WTC11 (cell line): ENCODE data around the gene PTPRK. TPM values are rescaled to one million over a fixed set of nuclear protein-coding genes. Genes with fewer than 3 reads are reported as not detected.

ENCODE experiments used
- ATAC-seq: fragments of 200-7000 bp; cut with Tn5 transposase; 2 replicates; pipeline ENCODE4 v1.10.0; 2021; ENCODE audit warnings: mild to moderate bottlenecking, moderate library complexity
- CTCF ChIA-PET: fragments of 300-600 bp; sonication (Branson Sonifier 250); formaldehyde crosslinking; loops from one replicate; lab custom pipeline; 2021; ENCODE audit warnings: antibody characterized with exemption; lab: Charles Lee
- POLR2A ChIA-PET: fragments of 350-600 bp; sonication (Branson Sonifier 250); formaldehyde crosslinking; loops from one replicate; lab custom pipeline; 2021; ENCODE audit warnings: antibody characterized with exemption; lab: Charles Lee
- DNase-seq: peaks from one replicate; pipeline ENCODE4 v3.0.0; 2021; ENCODE audit warnings: low spot score
- H3K27ac Mint-ChIP-seq: 2 replicates; pipeline ENCODE4 v1.8.0; 2021; ENCODE audit warnings: mixed read lengths
- H3K27me3 Mint-ChIP-seq: 2 replicates; pipeline ENCODE4 v1.8.0; 2021; ENCODE audit warnings: low read depth, mild to moderate bottlenecking, moderate library complexity, mixed read lengths
- H3K36me3 Mint-ChIP-seq: 2 replicates; pipeline ENCODE4 v1.8.0; 2021; ENCODE audit warnings: mixed read lengths
- H3K4me1 Mint-ChIP-seq: 2 replicates; pipeline ENCODE4 v1.8.0; 2022; ENCODE audit warnings: mixed read lengths
- H3K4me3 Mint-ChIP-seq: 2 replicates; pipeline ENCODE4 v1.8.0; 2021; ENCODE audit warnings: mild to moderate bottlenecking, moderate library complexity, mixed read lengths
- H3K9me3 Mint-ChIP-seq: 2 replicates; pipeline ENCODE4 v1.8.0; 2021; ENCODE audit warnings: mixed read lengths
- CREM ChIP-seq: sonication (generic); formaldehyde crosslinking; IDR thresholded peaks from 2 replicates; pipeline ENCODE4 v1.8.1; 2022; ENCODE audit warnings: mild to moderate bottlenecking, missing genetic modification reagents, moderate library complexity
- E2F5 ChIP-seq: sonication (generic); formaldehyde crosslinking; IDR thresholded peaks from 2 replicates; pipeline ENCODE4 v1.8.1; 2022; ENCODE audit warnings: mild to moderate bottlenecking, moderate library complexity, missing genetic modification reagents
- ETV6 ChIP-seq: sonication (generic); formaldehyde crosslinking; IDR thresholded peaks from 2 replicates; pipeline ENCODE4 v1.8.1; 2022; ENCODE audit warnings: mild to moderate bottlenecking, missing genetic modification reagents
- FOXJ3 ChIP-seq: sonication (generic); formaldehyde crosslinking; IDR thresholded peaks from 2 replicates; pipeline ENCODE4 v1.9.0; 2021; ENCODE audit warnings: missing genetic modification reagents, mild to moderate bottlenecking, borderline replicate concordance
- FOXP1 ChIP-seq: sonication (generic); formaldehyde crosslinking; IDR thresholded peaks from 2 replicates; pipeline ENCODE4 v1.8.0; 2022; ENCODE audit warnings: missing genetic modification reagents, mild to moderate bottlenecking, moderate library complexity, borderline replicate concordance
- GABPB1 ChIP-seq: sonication (generic); formaldehyde crosslinking; IDR thresholded peaks from 2 replicates; pipeline ENCODE4 v1.8.1; 2023; ENCODE audit warnings: mild to moderate bottlenecking, missing genetic modification reagents
- OVOL2 ChIP-seq: fragments of 250-450 bp; sonication (Bioruptor Pico); IDR thresholded peaks from 2 replicates; pipeline ENCODE4 v1.9.0; 2021; ENCODE audit warnings: mild to moderate bottlenecking, borderline replicate concordance
- SMAD3 ChIP-seq: sonication (generic); formaldehyde crosslinking; IDR thresholded peaks from 2 replicates; pipeline ENCODE4 v1.8.0; 2022; ENCODE audit warnings: missing genetic modification reagents, mild to moderate bottlenecking, borderline replicate concordance
- SMAD4 ChIP-seq: sonication (generic); formaldehyde crosslinking; IDR thresholded peaks from 2 replicates; pipeline ENCODE4 v1.8.0; 2022; ENCODE audit warnings: mild to moderate bottlenecking, missing genetic modification reagents
- TEAD1 ChIP-seq: sonication (generic); formaldehyde crosslinking; IDR thresholded peaks from 2 replicates; pipeline ENCODE4 v1.8.0; 2022; ENCODE audit warnings: mild to moderate bottlenecking, missing genetic modification reagents
- ZNF416 ChIP-seq: fragments of 250-450 bp; sonication (Bioruptor Pico); IDR thresholded peaks from 2 replicates; pipeline ENCODE4 v1.9.0; 2021; ENCODE audit warnings: mild to moderate bottlenecking, inconsistent platforms
- total RNA-seq: library from RNA; stranded (reverse); gene quantifications from 3 replicates; pipeline ENCODE4 v1.2.3, GENCODE V29; 2021
- TF ChIP-seq, protein P1 (sequence below): sonication (generic); formaldehyde crosslinking; conservative IDR thresholded peaks from 2 replicates; pipeline ENCODE4 v1.8.1; 2022; ENCODE audit warnings: mild to moderate bottlenecking, missing genetic modification reagents
- TF ChIP-seq, protein P2 (sequence below): sonication (generic); formaldehyde crosslinking; IDR thresholded peaks from 2 replicates; pipeline ENCODE4 v1.8.1; 2022; ENCODE audit warnings: low read depth, mild to moderate bottlenecking, moderate library complexity, missing genetic modification reagents, borderline replicate concordance
- TF ChIP-seq, protein P3 (sequence below): fragments of 250-450 bp; sonication (Bioruptor Pico); IDR thresholded peaks from 2 replicates; pipeline ENCODE4 v1.9.0; 2021; ENCODE audit warnings: mild to moderate bottlenecking
- TF ChIP-seq, protein P4 (sequence below): sonication (generic); formaldehyde crosslinking; IDR thresholded peaks from 2 replicates; pipeline ENCODE4 v1.8.1; 2023; ENCODE audit warnings: mild to moderate bottlenecking, missing genetic modification reagents, moderate library complexity
- TF ChIP-seq, protein P5 (sequence below): fragments of 250-450 bp; sonication (Bioruptor Pico); IDR thresholded peaks from 2 replicates; pipeline ENCODE4 v1.9.0; 2021; ENCODE audit warnings: moderate library complexity, mild to moderate bottlenecking, inconsistent platforms, borderline replicate concordance
- TF ChIP-seq, protein P6 (sequence below): sonication (generic); formaldehyde crosslinking; IDR thresholded peaks from 2 replicates; pipeline ENCODE4 v1.8.1; 2023; ENCODE audit warnings: mild to moderate bottlenecking, missing genetic modification reagents

PTPRK gene
- total RNA-seq, 1 experiment from 2014 or later: 44.8 TPM

DNA sequence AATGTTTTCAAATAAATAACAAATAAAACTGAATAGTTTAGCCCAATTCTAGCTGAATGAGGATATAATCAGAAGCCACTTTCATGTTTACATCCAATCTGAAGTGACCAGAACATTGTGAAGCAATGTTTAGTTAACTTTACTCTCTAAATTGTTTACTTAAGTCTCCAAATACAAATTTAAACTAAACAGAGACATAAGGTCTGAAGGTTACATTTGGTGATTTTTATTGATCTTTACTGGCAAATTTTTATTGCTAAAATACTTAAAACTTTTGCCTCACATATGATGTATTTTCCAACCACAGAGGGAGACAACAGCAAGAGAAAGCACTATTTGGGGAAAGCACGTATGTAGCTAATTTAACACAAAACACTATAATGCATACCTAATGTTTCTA is 512.7 kb downstream of the PTPRK start:
- no peak for ATAC-seq
- POLR2A ChIA-PET: no interaction called here
- H3K36me3 Mint-ChIP-seq: no peaks in the 10 kb centered on the region
- CTCF ChIA-PET: no interaction called here
- no peak overlapping the region for H3K4me3 Mint-ChIP-seq
- H3K9me3 Mint-ChIP-seq: no peaks in the 10 kb centered on the region
- TF ChIP-seq GABPB1 (CRISPR knock-in tag): 0 out of 2 replicates have a peak, but pooled peaks have one; percentile 13
- TF ChIP-seq CREM (CRISPR knock-in tag): no peak
- TF ChIP-seq OVOL2 (CRISPR knock-in tag): no peak
- TF ChIP-seq, all 79 proteins: peak for 1
- Mint-ChIP-seq H3K27me3 (no peaks in the 10 kb centered on the region), H3K4me1 (no peaks in the 10 kb centered on the region), H3K27ac (no peak overlapping the region)
- no peak for DNase-seq

DNA sequence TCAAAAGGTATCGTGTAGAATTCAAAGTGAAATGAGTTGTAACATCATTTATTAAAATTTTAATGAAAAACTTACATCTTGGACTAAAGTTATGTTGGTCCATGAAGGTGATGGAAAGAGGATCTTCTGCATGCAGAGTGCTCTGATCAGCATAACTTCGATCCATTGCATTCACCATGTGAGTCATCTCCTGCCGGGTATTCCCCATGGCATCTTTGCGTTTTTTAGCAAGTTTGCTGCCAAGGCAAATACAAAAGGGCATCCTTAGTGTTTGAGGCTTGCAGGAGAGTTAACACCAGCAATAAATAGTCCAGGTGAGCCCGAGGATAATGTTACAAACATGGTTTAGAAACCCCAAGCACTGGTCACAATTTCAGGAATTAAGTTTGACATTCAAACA is 515.4 kb downstream of the PTPRK start:
- Mint-ChIP-seq H3K36me3 (no peaks in the 10 kb centered on the region), H3K4me1 (peaks cover 7% of the 10 kb centered on the region), H3K27ac (no peak overlapping the region), H3K9me3 (no peaks in the 10 kb centered on the region), H3K4me3 (no peak overlapping the region), H3K27me3 (no peaks in the 10 kb centered on the region)
- DNase-seq (no peak), ATAC-seq (no peak)
- POLR2A ChIA-PET: no interaction called here
- TF ChIP-seq TEAD1 (no peak), OVOL2 (CRISPR knock-in tag) (no peak), ZNF416 (CRISPR knock-in tag) (no peak), FOXP1 (no peak), E2F5 (CRISPR knock-in tag) (no peak), SMAD3 (CRISPR knock-in tag) (no peak), SMAD4 (CRISPR knock-in tag) (no peak), ETV6 (CRISPR knock-in tag) (no peak), FOXJ3 (CRISPR knock-in tag) (no peak)
- TF ChIP-seq, protein P1, sequence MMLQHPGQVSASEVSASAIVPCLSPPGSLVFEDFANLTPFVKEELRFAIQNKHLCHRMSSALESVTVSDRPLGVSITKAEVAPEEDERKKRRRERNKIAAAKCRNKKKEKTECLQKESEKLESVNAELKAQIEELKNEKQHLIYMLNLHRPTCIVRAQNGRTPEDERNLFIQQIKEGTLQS (CRISPR knock-in tag): no peak
- TF ChIP-seq, protein P2, sequence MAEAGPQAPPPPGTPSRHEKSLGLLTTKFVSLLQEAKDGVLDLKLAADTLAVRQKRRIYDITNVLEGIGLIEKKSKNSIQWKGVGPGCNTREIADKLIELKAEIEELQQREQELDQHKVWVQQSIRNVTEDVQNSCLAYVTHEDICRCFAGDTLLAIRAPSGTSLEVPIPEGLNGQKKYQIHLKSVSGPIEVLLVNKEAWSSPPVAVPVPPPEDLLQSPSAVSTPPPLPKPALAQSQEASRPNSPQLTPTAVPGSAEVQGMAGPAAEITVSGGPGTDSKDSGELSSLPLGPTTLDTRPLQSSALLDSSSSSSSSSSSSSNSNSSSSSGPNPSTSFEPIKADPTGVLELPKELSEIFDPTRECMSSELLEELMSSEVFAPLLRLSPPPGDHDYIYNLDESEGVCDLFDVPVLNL (CRISPR knock-in tag): no peak
- TF ChIP-seq, protein P3, sequence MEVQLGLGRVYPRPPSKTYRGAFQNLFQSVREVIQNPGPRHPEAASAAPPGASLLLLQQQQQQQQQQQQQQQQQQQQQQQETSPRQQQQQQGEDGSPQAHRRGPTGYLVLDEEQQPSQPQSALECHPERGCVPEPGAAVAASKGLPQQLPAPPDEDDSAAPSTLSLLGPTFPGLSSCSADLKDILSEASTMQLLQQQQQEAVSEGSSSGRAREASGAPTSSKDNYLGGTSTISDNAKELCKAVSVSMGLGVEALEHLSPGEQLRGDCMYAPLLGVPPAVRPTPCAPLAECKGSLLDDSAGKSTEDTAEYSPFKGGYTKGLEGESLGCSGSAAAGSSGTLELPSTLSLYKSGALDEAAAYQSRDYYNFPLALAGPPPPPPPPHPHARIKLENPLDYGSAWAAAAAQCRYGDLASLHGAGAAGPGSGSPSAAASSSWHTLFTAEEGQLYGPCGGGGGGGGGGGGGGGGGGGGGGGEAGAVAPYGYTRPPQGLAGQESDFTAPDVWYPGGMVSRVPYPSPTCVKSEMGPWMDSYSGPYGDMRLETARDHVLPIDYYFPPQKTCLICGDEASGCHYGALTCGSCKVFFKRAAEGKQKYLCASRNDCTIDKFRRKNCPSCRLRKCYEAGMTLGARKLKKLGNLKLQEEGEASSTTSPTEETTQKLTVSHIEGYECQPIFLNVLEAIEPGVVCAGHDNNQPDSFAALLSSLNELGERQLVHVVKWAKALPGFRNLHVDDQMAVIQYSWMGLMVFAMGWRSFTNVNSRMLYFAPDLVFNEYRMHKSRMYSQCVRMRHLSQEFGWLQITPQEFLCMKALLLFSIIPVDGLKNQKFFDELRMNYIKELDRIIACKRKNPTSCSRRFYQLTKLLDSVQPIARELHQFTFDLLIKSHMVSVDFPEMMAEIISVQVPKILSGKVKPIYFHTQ: no peak
- TF ChIP-seq, protein P4, sequence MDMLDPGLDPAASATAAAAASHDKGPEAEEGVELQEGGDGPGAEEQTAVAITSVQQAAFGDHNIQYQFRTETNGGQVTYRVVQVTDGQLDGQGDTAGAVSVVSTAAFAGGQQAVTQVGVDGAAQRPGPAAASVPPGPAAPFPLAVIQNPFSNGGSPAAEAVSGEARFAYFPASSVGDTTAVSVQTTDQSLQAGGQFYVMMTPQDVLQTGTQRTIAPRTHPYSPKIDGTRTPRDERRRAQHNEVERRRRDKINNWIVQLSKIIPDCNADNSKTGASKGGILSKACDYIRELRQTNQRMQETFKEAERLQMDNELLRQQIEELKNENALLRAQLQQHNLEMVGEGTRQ (CRISPR knock-in tag): no peak
- TF ChIP-seq, protein P5, sequence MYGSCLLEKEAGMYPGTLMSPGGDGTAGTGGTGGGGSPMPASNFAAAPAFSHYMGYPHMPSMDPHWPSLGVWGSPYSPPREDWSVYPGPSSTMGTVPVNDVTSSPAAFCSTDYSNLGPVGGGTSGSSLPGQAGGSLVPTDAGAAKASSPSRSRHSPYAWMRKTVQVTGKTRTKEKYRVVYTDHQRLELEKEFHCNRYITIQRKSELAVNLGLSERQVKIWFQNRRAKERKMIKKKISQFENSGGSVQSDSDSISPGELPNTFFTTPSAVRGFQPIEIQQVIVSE (CRISPR knock-in tag): no peak
- TF ChIP-seq, protein P6, sequence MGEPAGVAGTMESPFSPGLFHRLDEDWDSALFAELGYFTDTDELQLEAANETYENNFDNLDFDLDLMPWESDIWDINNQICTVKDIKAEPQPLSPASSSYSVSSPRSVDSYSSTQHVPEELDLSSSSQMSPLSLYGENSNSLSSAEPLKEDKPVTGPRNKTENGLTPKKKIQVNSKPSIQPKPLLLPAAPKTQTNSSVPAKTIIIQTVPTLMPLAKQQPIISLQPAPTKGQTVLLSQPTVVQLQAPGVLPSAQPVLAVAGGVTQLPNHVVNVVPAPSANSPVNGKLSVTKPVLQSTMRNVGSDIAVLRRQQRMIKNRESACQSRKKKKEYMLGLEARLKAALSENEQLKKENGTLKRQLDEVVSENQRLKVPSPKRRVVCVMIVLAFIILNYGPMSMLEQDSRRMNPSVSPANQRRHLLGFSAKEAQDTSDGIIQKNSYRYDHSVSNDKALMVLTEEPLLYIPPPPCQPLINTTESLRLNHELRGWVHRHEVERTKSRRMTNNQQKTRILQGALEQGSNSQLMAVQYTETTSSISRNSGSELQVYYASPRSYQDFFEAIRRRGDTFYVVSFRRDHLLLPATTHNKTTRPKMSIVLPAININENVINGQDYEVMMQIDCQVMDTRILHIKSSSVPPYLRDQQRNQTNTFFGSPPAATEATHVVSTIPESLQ (CRISPR knock-in tag): no peak
- CTCF ChIA-PET: no interaction called here
